NCI-H69 (cell line): ENCODE measurements around the gene ACTL6B.
A peak's percentile ranks its signal among the peaks of the same experiment; 100 is the strongest.

Source experiments
- DNase-seq: peaks from one replicate; lab custom pipeline; 2025; lab: John Stamatoyannopoulos, UW

The ACTL6B gene

DNA sequence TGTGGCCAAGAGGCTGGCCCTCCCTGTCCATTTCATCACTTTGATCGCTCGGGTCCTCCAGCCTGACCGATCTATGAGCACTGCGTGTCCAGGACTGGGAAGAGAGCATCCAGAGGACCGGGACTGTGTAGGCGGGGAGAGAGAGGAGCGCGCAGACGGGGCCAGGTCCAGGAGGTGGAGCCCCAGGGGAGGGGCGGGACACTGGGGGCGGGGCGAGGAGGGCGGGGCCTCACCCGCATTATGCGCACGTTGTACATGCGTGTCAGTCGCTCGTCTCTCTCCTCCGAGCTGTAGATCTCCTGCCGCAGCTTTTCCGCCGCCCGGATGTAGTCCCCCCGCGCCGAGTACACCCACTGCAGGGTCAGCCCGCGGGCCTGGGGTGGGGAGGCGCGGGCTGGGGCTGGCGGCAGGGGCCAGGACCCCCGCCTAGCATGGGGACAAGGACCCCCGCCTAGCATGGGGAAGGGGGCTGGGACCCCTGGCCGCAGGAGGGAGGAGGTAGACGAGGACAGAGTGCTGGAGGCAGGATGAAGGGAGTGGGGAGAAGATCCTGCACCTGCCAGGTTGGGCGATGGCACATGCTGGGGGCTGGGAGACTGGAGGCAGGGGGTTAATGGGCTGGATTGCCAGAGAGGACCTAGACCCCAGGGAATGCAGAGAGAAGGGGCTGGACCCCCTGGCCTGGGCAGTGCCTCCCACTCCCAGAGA lies 29.6 kb downstream of the ACTL6B start:
- DNase-seq = peak; percentile 90

DNA sequence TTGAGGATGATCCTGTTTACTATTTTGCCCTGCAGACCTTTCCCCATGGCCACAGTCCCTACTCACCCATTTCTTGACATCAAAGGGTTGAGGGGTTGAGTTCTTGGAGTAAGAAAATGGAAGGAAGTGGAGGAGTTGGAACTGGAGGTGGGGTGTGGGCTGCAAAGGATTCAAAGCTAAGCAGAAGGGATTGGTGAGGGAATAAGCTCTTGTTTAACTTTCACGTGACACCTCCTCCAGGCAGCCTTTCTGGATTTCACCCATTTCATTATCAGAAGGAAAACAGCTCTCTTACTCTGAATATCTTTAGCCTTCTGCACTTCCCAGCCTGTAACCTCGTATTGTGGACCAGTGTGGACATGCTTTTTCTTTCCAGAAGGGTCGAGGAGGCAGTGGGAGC lies 30.2 kb downstream of the ACTL6B start:
- no peak for DNase-seq

DNA sequence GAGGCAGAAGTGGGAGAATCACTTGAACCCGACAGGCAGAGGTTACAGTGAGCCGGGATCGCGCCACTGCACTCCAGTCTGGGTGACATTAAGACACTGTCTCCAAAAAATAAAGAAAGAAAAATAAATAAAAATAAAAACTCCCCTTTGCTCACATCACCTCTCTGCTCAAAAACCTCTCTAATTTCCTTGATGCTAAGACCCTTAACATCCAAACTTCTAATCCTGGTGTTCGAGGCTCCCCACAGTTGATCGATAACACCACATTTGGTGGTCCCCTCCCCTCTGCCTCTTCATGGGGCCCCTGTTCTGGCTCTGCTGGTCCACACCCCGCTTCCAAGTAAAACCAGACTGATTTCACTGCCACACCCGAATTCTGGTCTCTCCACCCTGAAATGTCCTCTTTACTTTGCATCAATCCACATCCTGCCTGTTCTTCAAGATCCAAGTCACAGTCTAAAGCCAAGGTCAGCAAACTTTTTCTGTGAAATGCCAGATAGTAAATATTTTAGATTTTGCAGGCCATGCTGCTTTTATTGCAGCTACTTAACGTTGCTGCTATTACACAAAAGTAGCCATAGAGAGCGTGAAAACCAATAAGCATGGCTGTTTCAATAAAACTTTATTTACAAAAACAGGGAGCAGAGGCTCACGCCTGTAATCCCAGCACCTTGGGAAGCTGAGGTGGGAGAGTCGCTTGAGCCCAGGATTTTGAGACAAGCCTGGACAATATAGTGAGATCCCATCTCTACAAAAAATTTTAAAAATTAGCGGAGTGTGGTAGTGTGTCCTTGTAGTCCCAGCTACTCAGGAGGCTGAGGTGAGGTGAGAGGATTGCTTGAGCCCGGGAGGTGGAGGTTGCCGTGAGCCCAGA lies 32.1 kb downstream of the ACTL6B start:
- DNase-seq = no peak

DNA sequence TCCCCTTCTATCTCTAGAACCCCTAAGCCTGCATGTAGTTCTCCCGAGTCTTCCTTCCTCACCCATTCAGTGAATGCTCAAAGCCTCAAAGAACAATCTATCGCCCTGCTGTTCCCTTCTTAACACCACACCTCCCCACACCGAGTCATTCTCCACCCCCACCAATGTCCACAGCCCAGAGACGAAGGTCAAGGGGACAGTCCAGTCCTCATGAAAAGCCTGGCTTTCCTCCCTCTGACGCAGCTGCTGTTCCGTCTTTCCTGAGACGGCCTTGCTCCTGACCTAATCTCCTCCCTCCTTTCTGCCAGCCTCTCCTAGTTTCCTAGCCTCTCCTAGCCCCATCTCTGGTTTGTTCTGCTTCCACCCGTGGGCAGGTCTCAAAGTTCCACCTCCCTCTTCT lies 34.7 kb downstream of the ACTL6B start:
- DNase-seq = no peak

DNA sequence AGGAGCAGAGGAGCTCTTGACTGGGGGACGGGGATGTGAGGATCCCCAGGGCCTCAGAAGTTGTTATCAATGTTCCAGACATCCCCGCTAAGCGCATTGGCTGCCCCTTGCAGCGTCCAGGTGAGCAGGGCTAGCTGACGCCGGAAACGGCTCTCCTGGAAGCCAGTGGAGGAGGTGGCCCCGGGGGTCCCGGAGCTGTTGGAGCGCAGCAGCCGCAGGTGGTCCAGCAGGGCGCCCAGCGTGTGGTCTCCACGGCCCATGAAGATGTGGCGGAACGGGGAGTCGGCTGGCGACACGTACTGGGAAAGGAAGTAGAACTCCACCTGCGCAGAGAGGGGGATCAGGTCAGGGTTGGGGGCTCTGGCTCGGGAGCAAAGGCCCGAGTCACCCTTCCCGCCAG lies 35.4 kb downstream of the ACTL6B start:
- DNase-seq = no peak

DNA sequence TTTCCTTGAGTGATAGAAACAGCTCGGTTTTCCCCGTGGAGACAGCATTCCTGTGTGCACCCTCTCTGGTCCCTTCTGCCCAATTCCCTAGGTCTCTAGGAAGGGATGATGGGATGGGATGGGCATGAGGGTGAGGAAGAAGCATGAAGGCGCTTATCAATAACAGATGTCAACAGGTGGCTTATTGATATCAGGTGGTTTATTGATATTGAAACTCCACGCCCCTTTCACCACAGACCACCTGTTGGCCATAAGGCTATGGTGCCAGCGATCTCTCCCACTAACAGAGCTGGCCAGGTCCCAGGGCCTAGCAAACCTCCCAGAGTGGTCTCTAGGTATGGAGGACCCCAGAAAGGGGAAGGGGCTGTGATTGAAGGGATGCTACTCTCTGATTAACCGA lies 36.0 kb downstream of the ACTL6B start:
- DNase-seq = no peak

DNA sequence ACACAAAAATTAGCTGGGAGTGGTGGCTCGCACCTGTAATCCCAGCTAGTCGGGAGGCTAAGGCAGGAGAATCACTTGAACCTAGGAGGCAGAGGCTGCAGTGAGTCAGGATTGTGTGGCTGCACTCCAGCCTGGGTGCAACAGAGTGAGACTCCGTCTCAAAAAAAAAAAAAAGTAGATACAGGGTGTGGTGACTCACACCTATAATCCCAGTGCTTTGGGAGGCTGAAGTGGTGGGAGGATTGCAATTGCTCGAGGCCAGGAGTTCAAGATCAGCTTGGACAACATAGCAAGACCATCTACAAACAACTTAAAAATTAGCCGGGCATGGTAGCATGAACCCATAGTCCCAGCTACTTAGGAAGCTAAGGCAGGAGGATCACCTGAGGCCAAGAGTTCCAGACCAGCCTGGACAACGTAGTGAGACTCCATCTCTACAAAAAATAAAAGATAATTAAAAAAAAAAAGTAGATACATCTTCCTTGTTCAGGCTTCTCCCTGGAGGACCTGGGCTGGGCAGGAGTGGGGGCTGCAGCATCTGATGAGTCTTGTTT lies 41.9 kb downstream of the ACTL6B start:
- no peak for DNase-seq

DNA sequence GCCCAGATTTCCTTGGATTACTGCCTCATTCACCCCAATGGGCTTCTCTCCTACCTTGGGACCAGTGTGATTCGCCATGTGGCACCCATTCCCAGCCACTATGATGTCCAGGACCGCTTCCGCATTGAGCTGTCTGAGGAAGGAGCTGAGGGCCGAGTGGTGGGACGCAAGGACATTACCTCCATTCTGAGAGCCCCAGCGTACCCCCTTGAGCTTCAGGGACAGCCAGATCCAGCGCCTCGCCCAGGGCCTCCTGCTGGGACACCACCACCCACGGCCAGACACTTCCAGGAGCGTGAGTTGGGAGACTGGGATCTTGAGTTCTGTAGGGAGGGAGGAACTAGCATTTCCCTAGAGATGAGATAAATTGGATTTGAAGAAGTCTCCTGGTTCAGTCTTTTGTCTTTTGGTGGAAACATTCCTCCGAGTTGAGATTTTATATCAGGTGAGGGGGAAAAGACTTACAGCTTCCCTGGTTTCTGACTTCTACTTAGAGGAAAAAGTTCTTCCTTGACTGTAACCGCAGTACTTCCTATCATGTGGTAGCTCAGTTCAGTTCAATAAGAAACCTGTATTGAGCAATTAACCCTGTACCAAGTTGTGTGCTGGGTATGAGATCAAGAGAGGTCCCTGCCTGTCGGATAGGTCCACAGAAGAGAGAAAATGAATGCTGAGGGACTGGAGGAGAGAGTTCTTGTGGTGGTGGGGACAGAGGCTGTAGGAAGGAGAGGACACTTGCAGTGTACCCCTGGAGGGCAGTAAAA lies 42.7 kb downstream of the ACTL6B start:
- no peak for DNase-seq

DNA sequence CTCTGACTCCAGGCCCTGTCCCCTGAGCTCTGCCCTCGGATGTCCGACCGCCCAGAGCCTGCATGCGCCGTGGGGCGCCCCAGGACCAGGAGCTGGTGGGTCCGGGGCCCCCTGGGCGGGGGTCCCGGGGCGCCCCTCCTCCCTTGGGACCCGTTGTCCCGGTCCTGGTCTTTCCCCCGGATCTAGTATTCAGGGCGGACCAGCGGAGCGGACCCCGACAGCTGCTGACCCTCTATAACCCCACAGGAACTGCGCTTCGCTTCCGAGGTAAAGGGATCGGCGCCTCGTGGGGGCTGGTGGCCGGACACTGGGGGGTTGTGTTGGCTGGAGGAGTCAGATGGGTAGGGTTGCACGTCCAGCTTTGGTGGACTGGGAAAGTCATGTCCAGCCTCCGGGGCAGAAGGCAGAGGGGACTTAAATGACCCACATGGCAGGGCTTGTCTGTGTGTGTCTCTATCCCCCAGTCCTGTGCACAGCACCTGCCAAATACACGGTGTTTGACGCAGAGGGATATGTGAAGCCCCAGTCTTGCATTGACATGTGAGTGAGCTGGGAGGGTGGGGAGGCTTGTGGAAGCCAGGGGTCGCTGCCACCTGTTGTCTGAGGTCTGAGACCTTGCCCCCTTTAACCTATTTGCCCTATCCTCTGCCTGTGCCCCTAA lies 43.4 kb downstream of the ACTL6B start:
- DNase-seq = no peak

DNA sequence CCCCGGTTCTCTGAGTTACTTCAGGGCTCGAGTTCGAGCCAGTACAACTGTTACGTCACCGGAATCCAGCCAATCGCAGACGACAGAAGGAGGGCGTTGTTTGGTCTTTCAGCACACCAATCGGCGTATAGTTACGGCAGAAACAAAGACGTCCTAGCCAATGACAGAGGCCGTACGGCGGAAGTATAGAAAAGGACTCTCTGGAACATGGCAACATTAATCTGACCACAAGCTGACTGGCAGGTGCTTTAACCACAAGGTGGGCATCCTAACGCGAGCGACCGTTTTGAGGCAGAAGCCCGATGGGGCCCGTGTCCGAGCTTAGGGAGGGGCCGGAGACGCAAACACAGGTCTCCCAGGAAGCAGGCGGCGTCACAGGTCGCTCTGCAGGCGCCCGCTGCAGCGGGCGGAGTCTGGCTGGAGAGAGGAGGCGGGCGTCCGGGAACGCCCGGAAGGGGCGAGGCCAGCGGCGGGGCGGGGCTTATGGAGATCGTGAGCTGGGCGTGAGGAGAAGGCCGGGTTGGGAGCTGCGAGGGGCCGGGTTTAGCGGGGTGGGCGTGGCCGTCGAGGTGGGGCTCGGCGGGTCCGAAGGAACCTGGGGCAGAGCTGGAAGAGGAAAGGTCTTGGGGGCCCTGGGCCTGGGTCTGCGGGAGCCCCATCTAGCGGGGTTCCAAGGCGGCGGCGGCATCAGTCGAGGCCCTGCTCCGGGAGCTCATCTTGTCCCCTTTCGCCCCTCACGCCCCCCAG lies 44.1 kb downstream of the ACTL6B start, which contains the start of gene MOSPD3:
Gene MOSPD3 (plus strand): TSS at position 558 of the 747 bp plus-strand sequence. CDS start 252 bp downstream, outside the sequence.
- DNase-seq = peak; percentile 99

DNA sequence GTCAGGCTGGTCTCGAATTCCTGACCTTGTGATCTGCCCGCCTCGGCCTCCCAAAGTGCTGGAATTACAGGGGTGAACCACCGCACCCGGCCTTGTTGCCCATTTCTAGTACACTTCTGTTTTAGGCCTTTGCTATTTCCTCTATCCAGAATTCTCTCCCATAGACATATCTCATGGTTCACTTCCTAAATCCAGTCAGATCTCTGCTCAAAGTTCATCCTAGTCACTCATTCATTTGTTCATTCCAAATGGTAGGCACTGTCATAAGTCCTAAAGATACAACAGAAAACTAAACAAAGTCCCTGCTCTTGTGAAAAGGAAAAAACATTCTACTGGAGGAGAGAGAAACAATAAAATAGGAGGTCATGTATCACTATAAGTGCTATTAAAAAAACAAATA lies 46.3 kb downstream of the ACTL6B start:
- DNase-seq = no peak

DNA sequence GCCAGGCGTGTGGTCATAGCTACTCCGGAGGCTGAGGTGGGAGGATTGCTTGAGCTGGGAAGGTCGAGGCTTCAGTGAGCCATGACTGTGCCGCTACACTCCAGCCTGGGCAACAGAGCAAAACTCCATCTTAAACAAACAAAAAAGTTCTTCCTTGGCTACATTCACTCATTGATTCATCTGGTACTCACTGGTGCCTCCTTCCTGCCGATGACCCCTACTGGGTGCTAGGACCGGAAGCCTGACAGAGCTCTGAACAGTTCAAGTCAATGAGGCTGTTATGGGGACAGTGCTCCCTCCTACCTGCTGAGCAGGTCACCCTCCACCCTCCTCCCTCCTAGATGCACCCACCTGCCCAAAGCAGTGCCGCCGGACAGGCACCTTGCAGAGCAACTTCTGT lies 49.1 kb downstream of the ACTL6B start:
- no peak for DNase-seq

DNA sequence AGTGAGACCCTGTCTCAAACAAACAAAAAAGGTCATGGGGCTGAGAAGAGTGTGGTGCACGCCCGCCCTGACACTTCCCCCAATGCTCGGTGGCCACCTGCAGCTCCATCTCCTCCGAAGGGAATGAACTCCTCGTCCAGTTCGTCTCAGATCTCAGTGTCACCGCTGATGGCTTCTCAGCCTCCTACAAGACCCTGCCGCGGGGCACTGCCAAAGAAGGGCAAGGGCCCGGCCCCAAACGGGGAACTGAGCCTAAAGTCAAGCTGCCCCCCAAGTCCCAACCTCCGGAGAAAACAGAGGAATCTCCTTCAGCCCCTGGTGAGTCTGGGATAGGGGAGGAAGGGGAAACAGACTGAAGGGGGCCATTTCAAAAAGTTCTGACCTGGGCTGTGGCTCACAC lies 49.9 kb downstream of the ACTL6B start:
- DNase-seq = no peak

DNA sequence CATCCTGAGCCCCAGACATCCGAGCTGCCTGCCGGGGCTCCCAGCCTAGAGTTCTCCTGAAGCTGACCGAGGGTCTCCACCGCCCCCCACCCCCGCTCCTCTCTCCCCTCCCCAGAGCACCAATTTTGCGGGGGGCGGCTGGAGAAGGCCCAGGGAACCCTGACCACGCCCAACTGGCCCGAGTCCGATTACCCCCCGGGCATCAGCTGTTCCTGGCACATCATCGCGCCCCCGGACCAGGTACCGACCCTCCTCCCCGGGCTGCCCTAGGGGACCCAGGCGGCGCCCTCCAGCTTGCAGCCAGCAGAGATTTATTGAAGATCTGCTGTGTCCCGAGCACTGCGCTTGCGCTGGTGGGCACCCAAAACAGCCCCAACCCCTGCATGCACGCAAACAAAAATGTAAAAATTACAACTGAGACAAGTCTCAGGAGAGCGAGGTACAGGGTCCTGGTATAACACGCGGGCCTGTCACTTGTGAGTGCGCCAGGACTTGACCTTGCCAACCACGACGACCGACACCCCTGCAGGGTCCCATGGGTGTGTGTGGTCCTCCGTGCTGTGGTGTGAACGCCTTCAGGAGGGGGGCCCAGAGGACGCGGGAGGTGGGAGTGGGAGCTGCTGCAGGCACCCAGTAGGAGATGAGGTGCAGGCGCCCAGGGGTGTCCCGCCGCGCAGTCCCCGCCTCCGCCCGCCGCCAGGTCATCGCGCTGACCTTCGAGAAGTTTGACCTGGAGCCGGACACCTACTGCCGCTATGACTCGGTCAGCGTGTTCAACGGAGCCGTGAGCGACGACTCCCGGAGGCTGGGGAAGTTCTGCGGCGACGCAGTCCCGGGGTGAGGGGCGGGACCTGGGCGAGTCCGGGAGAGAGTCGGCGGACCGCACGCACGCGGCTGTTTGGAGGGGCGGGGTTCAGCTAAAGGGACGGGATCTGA lies 51.0 kb downstream of the ACTL6B start:
- peak; percentile 34 for DNase-seq

DNA sequence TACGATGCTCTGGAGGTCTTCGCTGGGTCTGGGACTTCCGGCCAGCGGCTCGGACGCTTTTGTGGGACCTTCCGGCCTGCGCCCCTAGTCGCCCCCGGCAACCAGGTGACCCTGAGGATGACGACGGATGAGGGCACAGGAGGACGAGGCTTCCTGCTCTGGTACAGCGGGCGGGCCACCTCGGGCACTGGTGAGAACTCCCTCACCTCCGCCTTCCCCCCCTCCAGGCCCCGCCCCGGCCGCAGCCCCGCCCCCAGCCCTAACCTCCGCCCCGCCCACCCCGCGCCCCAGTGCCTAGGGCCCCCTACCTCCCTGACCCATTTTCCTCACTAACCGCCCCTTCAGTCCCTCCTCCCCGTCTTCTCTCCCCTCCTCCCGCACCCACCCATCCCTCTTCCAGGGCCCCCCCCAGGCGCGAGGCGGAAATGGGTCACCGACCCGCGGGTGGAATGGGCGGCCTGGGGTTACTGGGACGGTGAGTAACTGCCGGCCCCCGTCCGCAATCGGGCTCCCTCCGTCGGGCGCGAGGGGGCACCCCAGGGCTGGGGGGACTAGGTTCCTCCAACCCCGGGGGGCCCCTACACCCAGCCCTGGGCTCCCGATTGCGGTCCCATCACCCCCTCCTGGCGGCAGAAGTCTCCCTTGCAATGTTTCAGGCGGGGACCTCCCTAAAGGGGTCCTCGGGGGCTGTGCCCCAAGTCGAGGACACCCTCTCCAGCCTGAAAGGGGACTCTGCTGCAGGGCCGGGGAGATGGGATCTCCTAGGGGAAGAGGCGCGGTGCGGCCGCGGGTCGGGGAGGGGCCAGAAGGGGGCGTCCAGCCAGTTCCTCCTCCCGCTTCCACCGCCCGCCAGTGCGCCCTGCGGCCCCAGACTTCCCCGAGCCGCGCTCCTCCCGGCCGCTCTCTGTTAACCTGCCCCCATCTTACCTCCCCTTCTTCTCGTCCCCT lies 51.9 kb downstream of the ACTL6B start:
- peak; percentile 75 for DNase-seq

DNA sequence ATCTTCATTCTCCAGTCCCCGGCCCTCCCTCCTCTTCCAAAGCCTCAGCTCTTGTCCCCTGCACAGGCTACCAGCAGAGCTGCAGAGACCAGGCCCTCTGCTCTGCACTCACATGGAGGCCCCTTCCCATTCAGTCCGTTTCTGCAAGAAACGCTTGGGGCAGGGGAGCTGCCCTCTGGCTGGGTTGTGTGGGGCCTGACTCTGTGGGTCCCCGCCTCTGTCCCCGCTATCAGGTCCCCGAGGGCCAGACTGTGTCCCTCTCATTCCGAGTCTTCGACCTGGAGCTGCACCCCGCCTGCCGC lies 52.6 kb downstream of the ACTL6B start:
- peak; percentile 49 for DNase-seq

DNA sequence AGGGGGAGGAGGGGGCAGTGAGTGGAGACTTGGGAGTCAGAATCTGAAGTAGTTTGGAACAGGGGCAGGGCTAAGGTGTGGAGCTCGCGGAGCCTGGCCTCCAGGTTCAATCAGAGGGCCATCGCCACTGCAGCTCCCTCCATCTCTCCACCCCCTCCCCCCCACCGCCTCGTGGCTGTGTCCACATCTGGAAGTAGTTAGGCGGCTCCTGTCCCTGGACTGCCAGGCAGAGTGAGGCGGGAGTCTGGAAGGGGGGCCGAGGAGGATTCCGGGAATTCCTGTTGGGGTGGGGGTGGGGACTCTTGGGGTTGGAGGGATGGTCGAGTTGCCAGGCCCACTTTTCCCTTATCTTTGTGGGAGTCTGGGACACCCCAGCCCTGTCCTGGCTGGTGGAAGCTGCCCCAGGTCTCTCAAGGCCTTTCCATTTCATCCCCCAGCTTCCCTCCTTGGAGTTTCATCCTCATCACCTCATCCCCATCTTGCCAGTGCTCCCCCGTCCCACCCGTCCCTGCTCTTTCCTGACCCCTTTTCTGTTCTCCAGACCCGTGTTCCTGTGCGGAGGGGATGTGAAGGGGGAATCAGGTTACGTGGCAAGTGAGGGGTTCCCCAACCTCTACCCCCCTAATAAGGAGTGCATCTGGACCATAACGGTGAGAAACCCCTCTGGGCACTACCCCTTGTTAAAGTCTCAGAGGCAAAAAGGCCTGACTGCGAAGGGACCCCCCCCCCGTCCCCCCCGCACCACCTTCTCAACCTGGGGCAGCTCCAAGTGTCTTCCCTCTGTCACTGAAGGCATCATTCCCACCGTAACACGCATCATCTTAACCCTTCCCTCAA lies 53.1 kb downstream of the ACTL6B start:
- DNase-seq = peak; percentile 52

DNA sequence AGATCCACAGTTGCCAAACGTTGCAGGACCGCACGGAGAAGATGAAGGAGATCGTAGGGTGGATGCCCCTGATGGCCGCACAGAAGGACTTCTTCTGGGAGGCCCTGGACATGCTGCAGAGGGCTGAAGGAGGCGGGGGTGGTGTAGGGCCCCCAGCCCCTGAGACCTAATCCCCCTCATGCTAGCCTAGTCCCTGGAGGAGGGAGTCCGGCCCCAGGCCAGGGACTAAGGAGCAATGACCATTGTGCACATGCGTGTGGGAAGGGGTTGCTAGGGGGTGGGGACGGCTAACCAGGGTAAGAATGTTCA lies 55.6 kb downstream of the ACTL6B start:
- no peak for DNase-seq
